OCI-LY1 (cell line): Measurements from ENCODE around the gene DGKQ.

Experiments
- EZH2 ChIP-seq: fragments of 200-600 bp; sonication (generic), shearing (Covaris generic); IDR thresholded peaks from 2 replicates; pipeline ENCODE4 v1.8.0; 2017; ENCODE audit warnings: borderline replicate concordance, mixed run types, mild to moderate bottlenecking, antibody characterized with exemption, low read length, moderate library complexity, mixed read lengths
- TF ChIP-seq, protein P1 (sequence below): fragments of 200-600 bp; sonication (generic), shearing (Covaris generic); IDR thresholded peaks from 2 replicates; pipeline ENCODE4 v1.5.1; 2017; ENCODE audit warnings: mild to moderate bottlenecking, antibody characterized with exemption, low read length, moderate library complexity, mixed read lengths

DNA sequence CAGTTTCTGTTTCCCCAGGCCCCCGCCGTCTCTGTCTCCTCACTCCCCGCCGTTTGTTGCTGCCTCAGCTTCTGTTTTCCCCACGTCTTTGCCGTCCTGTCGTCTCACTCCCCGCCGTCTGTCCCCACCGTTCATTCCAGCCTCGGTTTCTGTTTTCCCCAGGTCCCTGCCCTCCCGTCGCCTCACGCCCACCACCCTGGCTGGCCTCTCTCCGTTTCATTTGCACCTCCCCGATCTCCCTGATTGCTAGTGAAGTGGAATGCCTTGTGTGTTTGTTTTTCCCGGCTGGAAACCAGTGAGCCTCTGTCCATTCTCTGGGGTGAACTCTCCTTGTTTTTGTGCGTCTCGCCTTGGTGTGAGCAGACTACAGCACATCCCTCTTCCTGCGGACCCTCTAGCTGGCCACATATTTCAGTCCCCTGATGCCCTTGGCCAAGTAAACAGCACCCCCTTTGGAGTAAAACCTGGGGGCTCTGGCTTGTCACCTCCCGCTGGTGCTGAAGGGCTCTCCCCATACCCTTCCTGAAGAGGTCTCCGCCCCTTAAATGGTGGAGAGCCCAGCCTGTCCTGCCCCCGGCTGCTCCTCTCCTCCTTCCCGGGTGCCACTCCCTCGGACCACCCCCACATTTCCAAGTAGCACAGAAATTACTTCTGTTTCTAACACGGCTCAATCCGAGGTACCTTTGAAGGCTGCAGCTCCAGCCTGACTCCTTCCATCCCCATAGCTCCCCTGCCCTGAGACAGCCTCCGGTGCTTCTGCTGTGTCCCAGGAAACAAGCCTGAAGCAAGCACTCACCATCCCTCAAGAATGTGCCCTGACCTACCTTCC is 27.9 kb downstream of the DGKQ start:
- no peak for TF ChIP-seq EZH2
- TF ChIP-seq, protein P1, sequence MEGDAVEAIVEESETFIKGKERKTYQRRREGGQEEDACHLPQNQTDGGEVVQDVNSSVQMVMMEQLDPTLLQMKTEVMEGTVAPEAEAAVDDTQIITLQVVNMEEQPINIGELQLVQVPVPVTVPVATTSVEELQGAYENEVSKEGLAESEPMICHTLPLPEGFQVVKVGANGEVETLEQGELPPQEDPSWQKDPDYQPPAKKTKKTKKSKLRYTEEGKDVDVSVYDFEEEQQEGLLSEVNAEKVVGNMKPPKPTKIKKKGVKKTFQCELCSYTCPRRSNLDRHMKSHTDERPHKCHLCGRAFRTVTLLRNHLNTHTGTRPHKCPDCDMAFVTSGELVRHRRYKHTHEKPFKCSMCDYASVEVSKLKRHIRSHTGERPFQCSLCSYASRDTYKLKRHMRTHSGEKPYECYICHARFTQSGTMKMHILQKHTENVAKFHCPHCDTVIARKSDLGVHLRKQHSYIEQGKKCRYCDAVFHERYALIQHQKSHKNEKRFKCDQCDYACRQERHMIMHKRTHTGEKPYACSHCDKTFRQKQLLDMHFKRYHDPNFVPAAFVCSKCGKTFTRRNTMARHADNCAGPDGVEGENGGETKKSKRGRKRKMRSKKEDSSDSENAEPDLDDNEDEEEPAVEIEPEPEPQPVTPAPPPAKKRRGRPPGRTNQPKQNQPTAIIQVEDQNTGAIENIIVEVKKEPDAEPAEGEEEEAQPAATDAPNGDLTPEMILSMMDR, result no peak
